ENCODE results near the gene HS3ST5. TPM values are rescaled to one million over a fixed set of nuclear protein-coding genes. Genes with fewer than 3 reads are reported as not detected.

The HS3ST5 gene
- total RNA-seq, 2 donors from 2014 or later, result 0.31 to 2.0 TPM

DNA sequence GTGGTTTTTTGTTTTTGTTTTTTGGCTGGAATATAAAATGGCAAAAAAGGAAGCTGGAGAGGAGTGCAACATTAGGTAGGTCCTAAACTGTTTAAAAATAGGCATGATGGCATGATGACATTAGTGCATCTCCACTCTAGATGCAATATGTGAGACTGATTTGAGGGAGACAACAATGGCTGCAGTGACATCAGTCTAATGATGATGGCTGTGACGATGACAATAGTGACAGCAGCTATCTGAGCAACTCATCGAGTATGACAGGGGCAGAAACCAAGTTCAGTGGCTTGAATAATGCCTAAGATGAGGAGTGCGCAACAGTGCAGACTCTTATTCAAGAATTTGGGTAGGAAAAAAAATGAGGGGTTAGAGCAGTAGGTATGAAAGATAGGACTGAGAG lies 82.0 kb downstream of the HS3ST5 start:
- Mint-ChIP-seq H3K4me3 (no peak overlapping the region), H3K27me3 (ENCODE audit: insufficient read depth) (peaks cover 5% of the 10 kb centered on the region), H3K4me1 (peaks cover 11% of the 10 kb centered on the region), H3K27ac (no peak overlapping the region), H3K9me3 (peaks cover 10% of the 10 kb centered on the region), H3K36me3 (ENCODE audit: low read depth) (peaks cover 2% of the 10 kb centered on the region)
- TF ChIP-seq, protein P1, sequence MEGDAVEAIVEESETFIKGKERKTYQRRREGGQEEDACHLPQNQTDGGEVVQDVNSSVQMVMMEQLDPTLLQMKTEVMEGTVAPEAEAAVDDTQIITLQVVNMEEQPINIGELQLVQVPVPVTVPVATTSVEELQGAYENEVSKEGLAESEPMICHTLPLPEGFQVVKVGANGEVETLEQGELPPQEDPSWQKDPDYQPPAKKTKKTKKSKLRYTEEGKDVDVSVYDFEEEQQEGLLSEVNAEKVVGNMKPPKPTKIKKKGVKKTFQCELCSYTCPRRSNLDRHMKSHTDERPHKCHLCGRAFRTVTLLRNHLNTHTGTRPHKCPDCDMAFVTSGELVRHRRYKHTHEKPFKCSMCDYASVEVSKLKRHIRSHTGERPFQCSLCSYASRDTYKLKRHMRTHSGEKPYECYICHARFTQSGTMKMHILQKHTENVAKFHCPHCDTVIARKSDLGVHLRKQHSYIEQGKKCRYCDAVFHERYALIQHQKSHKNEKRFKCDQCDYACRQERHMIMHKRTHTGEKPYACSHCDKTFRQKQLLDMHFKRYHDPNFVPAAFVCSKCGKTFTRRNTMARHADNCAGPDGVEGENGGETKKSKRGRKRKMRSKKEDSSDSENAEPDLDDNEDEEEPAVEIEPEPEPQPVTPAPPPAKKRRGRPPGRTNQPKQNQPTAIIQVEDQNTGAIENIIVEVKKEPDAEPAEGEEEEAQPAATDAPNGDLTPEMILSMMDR (conservative IDR thresholded peaks at IDR 0.05), result no peak
- WGBS, 2 experiments (ENCODE audit: insufficient coverage in 1 of 2, insufficient read length in 1 of 2), result 93 to 96% methylated on average over 3 of the region's 3 CpGs
- Histone ChIP-seq H3K4me1 (ENCODE audit: control insufficient read depth, insufficient read depth, low read length) (no peaks in the 10 kb centered on the region), H3K27me3 (ENCODE audit: control insufficient read depth, insufficient read depth, low read length, poor library complexity, severe bottlenecking) (no peaks in the 10 kb centered on the region), H3K9me3 (ENCODE audit: control insufficient read depth, low read length) (peaks cover 4% of the 10 kb centered on the region), H3K27ac (ENCODE audit: low read depth, low read length) (no peak overlapping the region), H3K9ac (ENCODE audit: extremely low read depth, low read length, poor library complexity, severe bottlenecking) (no peak overlapping the region), H3K36me3 (ENCODE audit: control insufficient read depth, insufficient read depth, low read length) (no peaks in the 10 kb centered on the region), H3K4me3 (ENCODE audit: low read length) (no peak overlapping the region)
- no peak for DNase-seq

DNA sequence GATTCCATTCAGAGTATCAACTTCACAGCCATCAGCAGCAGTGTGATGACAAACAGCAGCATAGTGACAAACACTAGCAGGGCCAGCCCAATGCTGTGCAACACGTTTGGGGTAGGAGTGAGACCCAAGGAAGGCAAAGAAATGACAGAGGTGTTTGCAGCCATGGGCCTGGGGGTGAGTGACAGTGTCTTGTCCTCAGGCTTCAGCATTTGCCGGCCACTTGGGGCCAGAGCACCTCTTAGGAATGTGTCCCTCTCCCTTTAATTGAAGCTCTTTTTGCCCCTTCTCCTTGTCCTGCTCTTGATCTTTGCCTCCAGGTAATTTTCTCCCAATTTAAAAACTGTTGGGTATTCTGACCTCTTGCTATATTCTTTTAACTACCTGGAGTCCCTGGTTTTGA lies 84.4 kb downstream of the HS3ST5 start:
- H3K27ac Mint-ChIP-seq, result no peak overlapping the region
- H3K9me3 Mint-ChIP-seq, result peaks cover 30% of the 10 kb centered on the region
- TF ChIP-seq, protein P1 (conservative IDR thresholded peaks at IDR 0.05), result no peak
- H3K36me3 Mint-ChIP-seq (ENCODE audit: low read depth), result peaks cover 3% of the 10 kb centered on the region
- H3K4me3 Mint-ChIP-seq, result no peak overlapping the region
- Histone ChIP-seq H3K9me3 (ENCODE audit: control insufficient read depth, low read length) (peaks cover 19% of the 10 kb centered on the region), H3K4me1 (ENCODE audit: control insufficient read depth, insufficient read depth, low read length) (no peaks in the 10 kb centered on the region), H3K36me3 (ENCODE audit: control insufficient read depth, insufficient read depth, low read length) (no peaks in the 10 kb centered on the region), H3K27me3 (ENCODE audit: control insufficient read depth, insufficient read depth, low read length, poor library complexity, severe bottlenecking) (no peaks in the 10 kb centered on the region), H3K4me3 (ENCODE audit: low read length) (no peak overlapping the region), H3K9ac (ENCODE audit: extremely low read depth, low read length, poor library complexity, severe bottlenecking) (no peak overlapping the region), H3K27ac (ENCODE audit: low read depth, low read length) (no peak overlapping the region)
- DNase-seq, result no peak
- no peaks in the 10 kb centered on the region for H3K27me3 Mint-ChIP-seq (ENCODE audit: insufficient read depth)
- peaks cover 5% of the 10 kb centered on the region for H3K4me1 Mint-ChIP-seq
- 72 to 88% methylated on average over 1 to 2 of the region's 2 CpGs for WGBS, 2 experiments (ENCODE audit: insufficient coverage in 1 of 2, insufficient read length in 1 of 2)

DNA sequence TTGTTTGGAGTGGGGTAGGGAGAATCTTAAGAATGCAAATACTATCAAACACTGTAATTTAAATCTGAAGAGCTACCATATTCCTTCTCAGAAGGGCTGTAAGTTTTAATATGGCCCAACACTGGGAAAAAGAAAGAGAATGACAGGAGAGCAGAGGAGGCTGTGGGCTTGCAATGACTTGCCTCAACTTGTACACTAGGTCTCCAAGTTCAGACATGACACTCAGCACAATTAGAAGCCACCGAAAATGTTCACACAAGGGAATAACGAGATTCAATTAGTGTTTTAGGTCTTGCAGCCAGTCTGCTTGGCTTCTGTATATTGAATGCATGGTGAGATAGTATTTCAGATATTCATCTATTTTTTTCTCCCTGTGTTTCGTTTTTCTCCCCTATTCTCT lies 89.4 kb downstream of the HS3ST5 start:
- peaks cover 3% of the 10 kb centered on the region for H3K36me3 Mint-ChIP-seq (ENCODE audit: low read depth)
- no peaks in the 10 kb centered on the region for H3K36me3 ChIP-seq (ENCODE audit: control insufficient read depth, insufficient read depth, low read length)
- no peak overlapping the region for H3K9ac ChIP-seq (ENCODE audit: extremely low read depth, low read length, poor library complexity, severe bottlenecking)
- no peak overlapping the region for H3K4me3 ChIP-seq (ENCODE audit: low read length)
- H3K27me3 ChIP-seq (ENCODE audit: control insufficient read depth, insufficient read depth, low read length, poor library complexity, severe bottlenecking), result no peaks in the 10 kb centered on the region
- WGBS, 2 experiments (ENCODE audit: insufficient coverage in 1 of 2, insufficient read length in 1 of 2), result 77 to 100% methylated on average over 1 to 3 of the region's 3 CpGs
- DNase-seq, result no peak
- H3K27ac Mint-ChIP-seq, result no peak overlapping the region
- H3K9me3 ChIP-seq (ENCODE audit: control insufficient read depth, low read length), result peaks cover 19% of the 10 kb centered on the region
- TF ChIP-seq, protein P1 (conservative IDR thresholded peaks at IDR 0.05), result no peak
- H3K27ac ChIP-seq (ENCODE audit: low read depth, low read length), result no peak overlapping the region
- no peaks in the 10 kb centered on the region for H3K27me3 Mint-ChIP-seq (ENCODE audit: insufficient read depth)
- no peaks in the 10 kb centered on the region for H3K4me1 ChIP-seq (ENCODE audit: control insufficient read depth, insufficient read depth, low read length)
- peaks cover 30% of the 10 kb centered on the region for H3K9me3 Mint-ChIP-seq
- H3K4me3 Mint-ChIP-seq, result no peak overlapping the region
- H3K4me1 Mint-ChIP-seq, result peaks cover 3% of the 10 kb centered on the region

All from endodermal cell (in vitro differentiated cells).